NCI-H2171 treated with DMSO at 0.1 percent for 48 hours (cell line): Measurements from ENCODE around the gene SCLT1.

Experiments used
- DNase-seq: peaks from one replicate; lab custom pipeline; 2025; lab: John Stamatoyannopoulos, UW

Gene SCLT1

DNA sequence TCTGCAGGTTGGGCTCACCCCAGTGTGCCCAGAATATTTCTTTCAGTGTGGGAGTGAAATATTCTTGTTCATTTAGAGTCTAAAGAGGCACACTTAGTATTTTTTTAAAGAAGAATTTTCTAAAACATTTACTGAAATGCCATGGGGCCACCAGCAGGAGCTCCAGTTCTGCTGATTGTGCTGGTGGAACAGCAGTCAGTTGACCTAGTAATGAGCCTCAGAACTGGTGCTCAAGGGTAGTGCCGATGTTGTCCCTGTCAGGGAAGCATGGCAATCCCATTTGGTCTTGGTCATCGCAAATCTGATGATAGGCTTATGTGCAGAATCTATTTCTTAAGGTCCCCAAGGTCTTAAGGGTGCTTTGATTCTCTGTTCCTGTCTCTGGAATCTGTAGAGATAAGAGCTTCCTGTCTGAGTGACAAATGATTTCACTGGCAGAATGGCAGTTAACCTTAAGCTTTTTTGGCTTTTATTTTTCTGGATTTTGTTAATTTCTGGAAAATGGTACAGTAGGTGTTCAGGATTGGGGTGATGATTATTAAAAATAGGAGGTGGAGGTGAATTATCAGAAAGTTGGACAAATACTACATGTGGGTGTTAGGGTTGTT is 252.5 kb downstream of the SCLT1 start:
- no peak for DNase-seq

GRCh38 chr4:128837679-128838078 is 255.7 kb downstream of the SCLT1 start:
- DNase-seq: no peak

DNA sequence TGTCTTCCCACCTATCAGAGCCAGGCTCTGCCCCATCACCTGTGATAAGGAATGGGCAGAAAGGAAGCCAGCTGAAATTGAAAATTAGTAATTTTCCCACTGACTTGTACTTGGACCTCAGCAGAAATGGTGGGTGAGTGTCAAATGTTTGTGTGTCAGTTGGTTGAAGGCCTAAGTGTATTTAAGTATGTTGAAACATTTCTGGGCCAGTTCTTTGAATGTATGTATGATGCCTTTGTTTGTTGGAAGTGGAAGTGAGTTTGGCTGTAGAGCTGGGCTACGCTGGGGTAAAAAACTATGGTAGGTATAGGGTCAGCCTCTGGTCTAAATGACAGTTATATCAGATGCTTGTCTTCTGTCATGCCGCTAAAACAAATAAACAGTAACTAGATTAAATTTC is 256.1 kb downstream of the SCLT1 start:
- DNase-seq: no peak

- DNase-seq: no peak
Observed at GRCh38 chr4:128835498-128836222, 257.7 kb downstream of the SCLT1 start.
